Activated naive CD4-positive, alpha-beta T cell treated with Interleukin-2 at 50 U/mL for 16 hours (primary cell): ENCODE data around the gene UXS1.

ENCODE experiments used
- DNase-seq: peaks from one replicate; pipeline ENCODE4 v3.0.0-alpha.2; 2020

The UXS1 gene

DNA sequence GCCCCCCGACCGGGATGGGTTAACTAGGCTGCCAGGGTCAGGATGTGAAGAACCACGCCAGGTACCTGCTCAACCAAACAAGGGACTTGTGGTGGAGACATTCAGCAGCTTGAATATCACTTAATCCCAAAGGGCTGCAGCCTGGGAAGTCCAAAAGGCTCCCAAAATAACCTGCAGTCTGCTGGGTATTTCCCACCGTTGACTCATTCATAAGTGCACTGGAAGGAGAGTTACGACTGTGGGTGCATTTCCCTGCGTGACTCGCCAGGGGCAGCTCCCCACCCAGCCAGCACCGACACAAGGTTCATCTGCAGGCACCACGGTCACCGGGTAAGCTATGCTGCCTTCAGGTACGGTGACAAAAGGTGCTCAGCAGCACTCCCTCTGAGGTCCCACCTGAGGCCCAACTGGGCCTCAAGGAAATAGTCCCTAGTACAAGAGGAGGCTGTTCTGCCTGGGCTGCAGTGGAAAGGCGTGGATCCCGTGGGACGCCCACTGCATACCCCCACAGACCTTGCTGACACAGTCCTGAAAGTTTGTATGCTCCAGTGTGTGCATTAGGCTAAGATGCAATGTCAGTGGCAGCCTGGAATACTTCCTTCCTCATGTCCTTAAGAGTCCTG, 86.5 kb downstream of the UXS1 start:
- peak; percentile 55 for DNase-seq

DNA sequence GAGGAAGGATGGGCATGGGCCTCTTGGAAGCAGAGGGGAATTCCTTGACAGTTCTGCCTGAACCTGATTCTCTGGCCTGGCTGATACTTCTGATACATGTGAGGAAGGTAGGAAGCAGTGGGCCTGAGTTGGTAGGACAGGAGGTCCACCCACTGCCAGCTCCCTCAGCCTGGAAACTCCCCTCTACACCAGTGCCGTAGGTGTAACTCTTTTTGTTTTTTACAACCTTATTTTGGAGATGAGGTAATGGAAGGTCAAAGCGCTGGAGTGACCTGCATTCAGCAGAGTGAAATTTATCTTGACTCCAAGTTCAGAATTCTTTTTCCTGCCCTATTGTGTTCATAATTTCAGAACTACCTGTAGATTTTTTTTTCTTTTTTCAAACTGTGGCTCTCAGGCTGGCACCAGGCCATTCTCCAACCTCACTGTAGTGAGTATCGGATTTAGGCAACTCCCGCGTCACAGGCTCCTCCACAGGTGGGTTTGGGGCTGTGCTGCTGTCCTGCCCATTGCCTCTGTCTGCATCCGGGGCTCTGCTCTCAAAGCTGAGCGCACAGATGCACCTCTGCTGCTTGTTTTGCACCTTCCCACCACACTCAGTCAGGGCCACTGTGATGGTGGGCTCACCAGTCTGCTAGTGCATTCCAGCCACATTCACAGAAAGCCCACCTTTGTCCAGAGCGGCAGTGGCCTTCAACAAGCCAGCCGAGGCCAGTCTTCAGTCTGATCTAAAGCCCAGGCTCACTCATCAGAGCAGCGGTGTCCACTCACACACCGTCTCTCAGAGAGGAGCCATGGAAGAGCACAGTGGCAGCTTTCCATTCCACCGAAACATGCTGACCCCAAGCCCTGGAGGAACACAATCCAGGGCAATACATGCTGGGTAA, 87.2 kb downstream of the UXS1 start:
- no peak for DNase-seq

DNA sequence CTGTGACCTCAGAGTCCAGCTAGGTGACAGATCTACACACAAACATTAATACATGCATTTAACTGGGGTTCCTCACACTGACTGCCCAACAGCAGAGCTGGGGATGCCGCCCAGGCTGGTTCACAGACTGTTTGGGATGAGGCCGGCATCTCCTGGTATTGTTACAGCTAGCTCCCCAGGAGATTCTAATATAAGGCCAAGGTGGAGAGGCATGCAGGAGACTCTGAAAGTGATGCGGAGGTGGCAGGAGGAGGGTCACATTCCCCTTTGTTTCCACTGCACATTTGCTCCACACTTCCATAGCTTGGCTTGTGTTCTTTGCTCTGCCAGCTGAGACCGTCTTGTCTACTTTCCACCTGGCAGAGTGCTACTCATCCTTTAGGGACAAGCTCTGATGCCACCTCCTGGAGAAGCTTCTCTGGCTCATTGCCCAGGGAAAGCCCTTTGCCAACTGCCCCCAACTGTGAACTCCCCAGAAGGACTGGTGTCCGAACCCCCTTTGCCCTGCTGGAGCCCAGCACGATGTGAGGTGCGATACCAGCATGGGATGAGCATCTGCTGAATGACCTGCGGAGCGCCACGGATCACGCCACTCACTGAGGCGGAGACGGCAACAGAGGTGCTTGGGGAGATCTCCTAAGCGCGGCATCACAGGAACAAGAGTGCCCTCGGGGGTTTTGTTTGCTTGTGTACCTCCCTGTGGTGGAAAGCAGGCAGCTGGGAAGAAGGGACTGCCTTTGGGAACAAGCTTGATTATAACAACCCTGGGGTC, 88.8 kb downstream of the UXS1 start:
- no peak for DNase-seq

DNA sequence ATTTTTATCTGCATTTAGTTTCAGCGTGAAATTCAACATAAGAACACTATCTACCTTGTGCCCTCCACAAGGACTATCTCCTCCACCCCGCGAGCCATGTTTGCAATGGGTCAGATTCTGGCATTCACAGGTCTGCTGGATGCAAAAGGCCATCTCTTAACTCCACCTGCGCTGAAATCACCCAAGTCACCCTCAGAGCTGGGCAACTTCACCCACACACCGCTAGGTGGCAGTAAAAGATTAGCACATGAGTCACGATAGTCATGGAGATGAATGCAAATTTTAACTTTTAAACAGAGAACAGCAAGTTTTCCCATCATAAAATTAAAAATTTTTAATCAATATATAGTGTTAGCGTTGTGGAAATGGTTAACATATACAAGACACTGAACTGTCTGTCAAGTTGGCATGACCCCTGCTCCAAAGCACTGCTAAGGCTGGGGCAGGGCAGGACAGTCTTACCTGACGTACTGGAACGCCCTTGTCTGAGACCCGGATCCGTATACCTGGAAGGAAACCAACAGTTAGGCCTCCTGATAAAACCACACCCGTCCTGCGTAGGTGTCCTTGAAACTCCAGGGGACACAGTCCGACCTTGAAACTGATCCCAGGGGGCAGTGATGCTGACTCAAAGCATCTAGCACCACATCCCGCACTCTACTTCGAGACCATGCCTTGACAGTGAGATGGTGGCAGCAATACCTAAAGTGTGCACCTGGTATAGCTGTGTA, 89.6 kb downstream of the UXS1 start:
- DNase-seq = peak; percentile 66

DNA sequence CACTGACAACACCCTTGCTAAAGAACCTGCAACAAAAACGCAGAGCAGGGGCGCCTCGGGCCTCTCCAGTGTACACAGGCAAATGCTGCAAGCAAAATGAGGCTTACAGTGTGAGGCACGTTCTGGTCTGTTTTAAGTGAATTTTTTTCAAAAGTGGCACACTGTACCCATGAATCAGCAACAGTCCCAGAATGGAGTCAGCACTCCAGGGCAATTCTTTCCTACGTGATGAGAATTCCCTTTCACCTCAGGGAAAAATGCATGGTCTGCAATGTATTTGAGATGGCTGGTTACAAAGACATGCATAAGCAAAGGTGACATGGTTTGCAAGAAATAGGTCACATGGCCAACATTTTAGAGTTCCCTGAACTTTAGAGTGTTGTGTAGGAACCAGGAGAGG, 94.4 kb downstream of the UXS1 start:
- DNase-seq = no peak

DNA sequence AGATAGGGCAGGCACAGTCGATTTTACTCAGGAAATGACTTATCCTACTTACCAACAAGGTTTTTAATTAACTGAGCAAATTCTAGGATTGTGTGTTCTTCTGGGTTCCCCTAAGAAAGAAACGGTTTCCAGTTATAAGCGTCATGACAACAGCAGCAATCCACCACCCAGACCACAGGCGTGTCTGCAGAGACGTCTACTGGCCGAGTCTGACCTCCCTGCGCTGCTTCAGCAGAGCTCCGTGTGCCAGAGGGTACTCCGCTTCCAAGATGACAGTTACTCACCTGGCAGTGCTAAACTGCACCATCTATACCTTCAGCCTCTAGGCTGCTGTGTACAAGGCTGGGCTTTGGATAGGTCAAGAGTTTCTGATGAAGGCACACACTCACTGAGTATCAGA, 95.4 kb downstream of the UXS1 start:
- DNase-seq = no peak

DNA sequence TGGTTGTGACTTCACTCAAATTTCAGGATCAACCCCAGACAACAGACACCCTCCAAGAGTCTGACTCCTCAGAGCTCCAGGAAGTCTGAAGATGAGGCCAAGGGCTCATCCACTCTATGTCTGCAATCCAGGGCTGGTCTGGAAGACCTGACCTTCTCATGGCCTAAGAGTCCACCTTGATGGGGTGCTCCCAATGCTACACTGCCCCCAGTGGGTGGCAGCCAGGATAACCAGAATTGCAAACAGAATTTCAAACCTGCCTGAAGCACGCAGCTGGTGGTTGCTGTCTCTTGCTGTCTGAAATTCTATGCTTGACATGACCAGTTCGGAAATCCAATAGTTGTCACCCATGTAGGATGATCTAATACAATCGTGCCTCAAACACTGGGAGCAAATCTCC, 96.0 kb downstream of the UXS1 start:
- DNase-seq = no peak

DNA sequence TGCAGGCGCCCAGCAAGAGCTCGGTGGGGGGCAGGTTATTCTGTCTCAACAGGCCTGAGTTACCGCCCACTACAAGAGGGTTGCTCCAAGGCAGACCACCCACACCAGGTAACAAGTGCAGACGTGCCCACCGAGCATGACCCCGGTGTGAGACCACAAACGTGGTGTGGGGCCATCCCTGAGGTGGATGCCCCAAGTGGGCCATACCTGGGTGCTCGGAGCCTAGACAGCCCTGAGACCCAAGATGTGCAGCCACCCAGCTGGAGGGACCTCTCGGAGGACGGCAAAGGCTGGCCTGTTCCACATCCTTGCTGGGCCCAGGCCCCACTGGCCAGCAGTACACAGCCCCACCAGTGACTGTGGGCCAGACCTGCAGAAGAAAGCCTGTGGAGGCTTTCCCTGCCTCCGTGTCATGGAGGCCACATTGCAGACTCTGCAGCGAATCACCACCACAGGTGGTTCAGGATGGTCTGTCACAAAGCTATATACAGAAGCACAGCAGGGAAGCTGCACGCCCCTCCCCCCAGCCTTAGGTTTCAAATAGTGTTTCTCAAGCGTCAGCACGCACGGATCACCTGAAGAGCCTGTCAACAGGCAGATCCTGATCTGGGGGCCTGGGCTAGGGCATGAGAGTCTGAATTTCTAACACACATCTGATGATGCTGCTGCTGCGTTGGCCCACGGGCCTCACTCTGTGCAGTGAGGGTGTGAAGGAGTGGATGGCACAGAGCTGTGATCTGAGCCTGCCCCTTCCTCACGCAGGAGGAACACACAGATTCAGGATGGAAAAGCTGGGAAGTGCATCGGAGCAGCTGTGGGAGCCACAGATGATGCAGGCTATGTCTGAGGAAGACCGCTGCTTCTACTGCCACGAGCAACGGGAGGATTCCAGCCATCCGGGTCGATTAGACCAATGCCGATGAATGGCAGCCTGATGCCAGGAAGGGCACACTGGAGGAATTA, 96.8 kb downstream of the UXS1 start:
- no peak for DNase-seq

DNA sequence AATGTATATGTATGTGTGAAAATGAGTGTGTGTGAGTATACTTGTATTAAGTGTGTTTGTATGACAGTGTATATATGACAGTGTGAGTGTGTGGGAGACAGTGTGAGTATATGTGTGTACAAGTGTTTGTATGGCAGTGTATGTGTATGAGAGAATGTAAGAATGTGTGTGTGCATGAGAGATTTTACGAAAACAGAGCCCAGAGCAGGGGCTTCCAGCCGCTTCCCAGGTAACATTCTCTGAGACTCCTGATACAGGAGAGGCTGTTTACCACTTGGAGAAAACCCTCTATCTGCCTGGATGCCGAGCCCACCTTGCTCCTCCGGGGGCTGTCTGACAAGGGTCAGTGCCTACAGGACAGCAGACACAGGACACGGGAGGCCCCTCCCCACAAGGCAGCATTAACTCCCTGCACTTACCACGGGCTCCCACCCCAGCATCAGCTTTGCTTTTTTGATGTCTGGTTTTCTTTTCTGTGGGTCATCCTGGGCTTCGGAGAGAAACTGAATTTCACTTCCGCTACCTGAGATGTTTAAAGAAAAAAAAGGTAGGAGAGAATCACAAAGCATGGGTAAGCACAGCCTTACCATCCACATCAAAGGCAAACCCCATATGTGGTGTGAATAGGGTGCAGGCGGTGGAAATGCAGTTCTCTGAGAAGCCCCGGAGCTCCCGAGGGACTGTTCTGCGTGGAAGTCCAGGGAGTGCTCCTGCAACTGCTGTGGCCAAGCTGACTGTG, 97.6 kb downstream of the UXS1 start:
- no peak for DNase-seq

DNA sequence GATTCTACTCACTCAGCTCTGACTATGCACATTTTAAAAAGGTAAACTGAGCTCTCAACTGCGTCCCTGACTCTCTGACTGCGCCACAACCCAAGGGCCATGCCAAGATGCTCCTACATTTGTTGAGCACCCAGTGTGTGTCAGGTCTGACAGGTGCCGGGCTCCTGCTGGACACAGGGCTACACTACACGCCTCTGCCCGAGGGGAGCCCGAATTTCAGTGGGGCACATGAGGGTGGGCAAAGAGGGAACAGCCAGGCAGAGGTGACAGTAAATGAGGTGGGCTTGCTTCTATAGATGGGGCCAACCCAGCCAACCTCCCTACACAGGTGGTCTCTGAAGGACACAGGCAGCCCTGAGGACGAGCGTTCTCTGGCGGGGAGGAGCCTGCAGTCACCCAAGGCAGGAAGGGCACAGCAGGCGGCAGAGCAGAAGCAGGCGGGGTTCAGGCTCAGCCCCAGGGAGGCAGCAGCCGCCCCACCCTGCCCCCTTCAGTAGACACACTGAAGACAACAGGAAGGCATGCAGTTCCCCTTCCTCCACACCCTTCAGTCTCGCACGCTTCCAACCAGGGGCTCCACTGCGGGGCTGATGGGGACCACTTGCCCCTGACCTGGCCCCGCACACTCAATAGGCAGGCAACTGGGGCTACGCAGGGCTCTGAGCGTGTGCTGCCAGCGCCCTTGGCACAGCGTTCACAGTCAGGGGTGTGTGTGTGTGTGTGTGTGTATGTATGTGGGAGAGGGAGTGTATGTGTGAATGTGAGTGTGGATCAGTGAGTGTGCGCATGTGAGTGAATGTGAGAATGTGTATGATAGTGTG, 98.4 kb downstream of the UXS1 start:
- peak; percentile 75 for DNase-seq

DNA sequence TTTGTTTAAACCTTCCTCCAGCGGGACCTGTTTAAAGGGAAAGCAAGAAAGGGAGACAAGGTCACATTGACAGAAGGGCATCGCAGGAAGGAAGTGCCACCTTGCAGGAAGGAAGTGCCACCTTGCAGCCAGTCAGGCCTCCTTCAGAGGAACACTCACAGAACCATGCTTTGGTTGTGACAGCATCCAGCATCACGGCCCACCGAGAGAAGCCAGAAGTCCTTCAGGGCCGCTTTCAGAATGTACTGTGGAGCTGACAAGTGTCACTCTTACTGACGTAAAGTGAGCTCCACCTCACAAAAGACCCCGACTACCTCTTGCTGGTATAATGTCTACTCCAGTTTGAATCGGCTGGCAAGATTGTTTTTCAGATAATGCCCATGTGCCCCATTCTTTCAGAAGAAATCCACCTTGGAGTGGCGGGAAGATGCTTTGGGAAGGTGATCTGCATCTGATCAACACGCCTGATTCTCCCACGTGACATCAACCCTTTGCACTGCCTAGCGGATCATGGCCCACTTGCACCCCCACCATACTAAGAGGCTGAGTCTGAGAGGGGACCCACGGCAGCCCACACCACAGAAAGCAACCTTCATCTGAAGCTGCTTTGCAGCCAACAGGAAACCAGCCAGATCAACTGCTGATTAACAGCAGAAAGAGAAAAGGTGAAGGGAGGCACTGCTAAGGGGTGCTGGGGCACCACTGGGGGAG, 99.8 kb downstream of the UXS1 start:
- peak; percentile 55 for DNase-seq

DNA sequence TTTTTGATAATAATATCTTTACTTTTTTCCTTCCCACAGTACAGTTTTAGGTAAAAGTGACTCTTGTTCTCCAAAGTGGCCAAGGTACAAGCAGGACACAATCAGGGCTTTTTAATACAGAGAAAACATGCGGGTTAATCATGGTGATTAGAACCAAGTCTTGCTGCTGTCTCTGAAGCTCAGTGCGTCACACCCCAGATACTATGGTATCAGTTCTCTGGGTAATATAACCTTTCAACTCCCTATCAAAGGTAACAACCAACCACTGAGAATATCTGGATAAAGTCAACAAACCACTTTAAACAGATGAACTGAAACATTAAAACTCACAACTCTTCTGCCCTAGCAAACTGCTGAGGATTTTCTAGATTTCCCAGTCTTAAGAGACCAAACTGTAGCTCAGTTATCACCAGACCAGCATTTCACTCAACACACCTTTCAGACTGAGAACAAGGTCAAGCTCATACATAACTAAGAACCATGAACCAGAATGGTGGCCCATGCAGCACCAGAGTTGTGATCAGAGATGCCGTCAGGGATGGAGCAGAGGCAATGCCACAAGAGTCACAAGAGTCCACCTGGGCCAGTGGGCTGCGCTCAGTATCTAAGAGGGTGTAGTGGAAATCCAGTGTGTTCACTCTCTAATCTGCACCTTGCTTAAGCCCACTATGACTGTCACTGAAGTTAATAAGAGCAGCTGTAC, 103.0 kb downstream of the UXS1 start:
- no peak for DNase-seq

DNA sequence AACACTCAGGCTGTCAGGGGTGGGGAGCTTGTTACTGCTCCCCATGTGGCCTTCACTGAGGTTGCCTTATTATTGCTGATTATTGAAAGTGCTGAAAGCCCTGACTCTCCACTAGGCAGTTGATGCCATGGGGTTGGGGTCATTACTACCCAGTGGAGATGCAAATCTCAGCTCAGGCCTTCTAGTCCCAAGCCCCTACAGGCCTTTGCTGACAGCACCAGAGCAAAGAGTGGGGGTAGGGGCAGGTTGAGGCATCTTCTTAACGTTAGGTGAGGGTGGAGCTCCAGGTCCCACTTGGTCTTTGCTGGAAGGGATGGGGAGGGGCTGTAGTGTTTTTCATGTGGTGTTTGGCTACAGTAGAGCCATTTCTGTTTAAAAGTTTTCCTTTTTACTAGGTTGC, 104.5 kb downstream of the UXS1 start:
- DNase-seq = no peak

DNA sequence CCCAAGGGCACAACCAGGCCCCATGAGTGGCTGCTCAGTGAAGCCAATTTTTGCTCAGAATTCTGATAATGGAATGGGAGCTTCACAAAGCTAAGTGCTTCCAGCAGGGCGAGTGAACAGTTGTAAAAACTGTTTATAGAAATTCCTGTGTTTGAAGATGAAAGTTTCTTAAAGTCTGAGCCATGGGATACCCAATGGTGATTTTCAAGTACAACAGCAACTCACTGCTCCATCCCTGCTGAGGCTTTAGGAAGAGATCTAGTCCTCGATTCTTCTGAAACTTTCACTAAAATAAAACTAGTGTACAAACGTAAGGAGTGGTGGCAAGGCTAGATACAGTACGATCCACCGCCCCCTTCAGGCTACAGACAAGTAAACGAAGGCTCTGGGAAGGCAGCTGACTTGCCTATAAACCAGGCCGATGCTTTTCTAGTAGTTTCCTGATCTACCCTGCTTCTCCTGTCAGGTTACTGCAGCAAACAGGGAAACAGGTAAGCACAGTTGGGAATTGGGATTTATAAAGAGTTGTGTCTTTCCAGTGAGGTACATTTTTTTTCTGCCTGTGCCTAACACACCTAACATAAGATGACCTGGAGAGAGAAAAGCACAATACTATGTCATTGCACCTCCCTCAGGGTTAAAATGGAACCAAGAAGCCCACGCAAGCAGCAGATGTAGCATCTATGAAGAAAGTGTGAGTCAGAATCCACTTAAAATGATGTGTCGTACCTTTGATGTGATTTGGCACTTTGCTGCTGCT, 108.7 kb downstream of the UXS1 start:
- DNase-seq = peak; percentile 55

DNA sequence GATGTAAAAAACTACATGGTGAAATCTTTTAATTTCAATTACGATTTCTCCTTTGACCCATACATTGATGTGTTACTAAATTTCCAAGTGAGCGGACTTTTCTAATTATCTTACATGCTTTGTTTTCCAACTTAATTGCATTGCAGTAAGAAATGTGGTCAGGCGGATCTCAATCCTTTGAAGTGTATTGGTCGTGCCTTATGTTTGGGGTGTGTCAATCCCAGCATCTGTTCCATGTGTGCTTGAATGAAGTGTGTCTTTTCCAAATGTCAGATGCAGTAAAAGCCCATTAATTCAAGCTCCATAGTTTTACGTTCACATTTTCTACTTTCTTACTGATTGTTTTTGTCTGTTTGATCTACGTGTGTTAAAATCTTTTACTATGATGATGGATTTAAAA, 113.1 kb downstream of the UXS1 start:
- DNase-seq = no peak

DNA sequence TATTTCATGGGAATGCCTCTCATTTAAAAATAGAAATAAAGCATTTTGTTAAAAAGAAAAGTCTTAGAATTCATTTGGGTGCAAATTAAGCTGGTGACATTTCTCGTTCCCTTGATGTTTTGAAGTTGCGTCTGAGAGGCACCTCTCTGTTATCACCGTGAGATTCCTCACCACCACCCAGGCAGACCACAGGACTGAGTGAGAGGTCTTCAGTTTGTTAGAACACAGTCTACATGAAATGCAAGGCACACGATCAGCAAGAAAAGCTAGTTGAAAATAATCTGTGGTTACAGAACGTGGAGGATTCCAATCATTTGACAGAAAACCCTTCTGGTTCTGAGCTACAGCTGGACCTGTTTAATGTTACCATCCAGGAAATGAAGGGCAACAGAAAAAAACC, 116.0 kb downstream of the UXS1 start:
- DNase-seq = no peak

DNA sequence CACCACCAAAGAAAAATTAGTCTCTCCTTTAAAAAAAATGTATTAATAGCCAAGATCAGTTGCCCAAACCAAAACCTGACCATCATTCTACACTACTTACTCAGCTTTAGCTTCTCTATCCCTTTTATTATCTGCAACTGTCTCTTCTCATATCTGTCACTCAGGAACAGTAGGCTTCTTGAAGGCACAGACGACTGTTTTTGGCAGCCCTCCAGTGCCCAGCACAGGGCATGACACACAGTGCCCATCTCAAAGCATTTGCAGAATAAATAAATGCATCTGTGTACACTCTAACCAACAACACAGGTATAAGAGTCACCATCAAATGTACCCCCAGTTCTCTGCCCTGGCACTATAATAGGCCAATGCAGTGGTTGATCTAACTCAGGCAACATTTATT, 117.2 kb downstream of the UXS1 start:
- no peak for DNase-seq

DNA sequence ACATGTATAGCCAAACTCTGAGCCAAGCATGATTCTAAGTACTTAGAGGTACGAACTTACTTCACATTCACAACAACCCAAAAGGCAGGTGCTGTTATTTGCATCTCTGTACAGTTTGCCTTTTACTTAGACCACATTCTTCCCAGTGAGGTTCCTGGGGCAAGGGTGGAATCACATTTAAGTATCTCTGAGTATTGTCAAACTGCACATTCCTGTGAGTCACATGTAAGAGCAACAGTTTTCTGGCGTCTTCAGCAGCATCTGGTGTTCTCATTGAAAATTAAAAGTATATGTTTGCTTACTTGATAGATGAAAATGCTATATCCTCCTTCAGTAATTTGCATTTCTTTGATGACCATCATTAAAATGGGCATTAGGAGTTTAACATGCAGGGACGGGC, 119.1 kb downstream of the UXS1 start:
- no peak for DNase-seq
